NCI-H2029 (cell line): ENCODE data around the gene TBKBP1.

ENCODE experiments used
- DNase-seq: peaks from one replicate; lab custom pipeline; 2025; lab: John Stamatoyannopoulos, UW

TBKBP1 gene

GRCh38 chr17:47713980-47714700 lies 20.2 kb downstream of the TBKBP1 start:
- no peak for DNase-seq

GRCh38 chr17:47714773-47715396 lies 20.9 kb downstream of the TBKBP1 start:
- DNase-seq: no peak

GRCh38 chr17:47715669-47716325 lies 21.8 kb downstream of the TBKBP1 start:
- no peak for DNase-seq

- no peak for DNase-seq
Measured at GRCh38 chr17:47716375-47716774, 22.4 kb downstream of the TBKBP1 start.

GRCh38 chr17:47717261-47717697 lies 23.3 kb downstream of the TBKBP1 start:
- DNase-seq: no peak

- no peak for DNase-seq
Measured at GRCh38 chr17:47717979-47718621, 24.1 kb downstream of the TBKBP1 start.

- no peak for DNase-seq
Measured at GRCh38 chr17:47718634-47719405, 24.9 kb downstream of the TBKBP1 start.

GRCh38 chr17:47719411-47720152 lies 25.6 kb downstream of the TBKBP1 start:
- no peak for DNase-seq

- DNase-seq: no peak
Measured at GRCh38 chr17:47720196-47720595, 26.2 kb downstream of the TBKBP1 start.

- no peak for DNase-seq
Measured at GRCh38 chr17:47720754-47721533, 27.0 kb downstream of the TBKBP1 start.

- DNase-seq: no peak
Measured at GRCh38 chr17:47721725-47722124, 27.8 kb downstream of the TBKBP1 start.

GRCh38 chr17:47724705-47725104 lies 30.7 kb downstream of the TBKBP1 start:
- no peak for DNase-seq

- DNase-seq: no peak
Measured at GRCh38 chr17:47725446-47726111, 31.6 kb downstream of the TBKBP1 start.

- DNase-seq: no peak
Measured at GRCh38 chr17:47726796-47727703, 33.1 kb downstream of the TBKBP1 start.

GRCh38 chr17:47727704-47728036 lies 33.7 kb downstream of the TBKBP1 start:
- no peak for DNase-seq

GRCh38 chr17:47728214-47728877 lies 34.4 kb downstream of the TBKBP1 start:
- no peak for DNase-seq

GRCh38 chr17:47729476-47729875 lies 35.5 kb downstream of the TBKBP1 start:
- DNase-seq: no peak

- DNase-seq: no peak
Measured at GRCh38 chr17:47730681-47731080, 36.7 kb downstream of the TBKBP1 start.
